Kidney epithelial cell (primary cell): ENCODE data around the gene ZNF740. TPM values are rescaled to one million over a fixed set of nuclear protein-coding genes. Genes with fewer than 3 reads are reported as not detected.

Experiments used
- DNase-seq: peaks from one replicate; pipeline ENCODE4 v3.0.0-alpha.2; 2010; ENCODE audit warnings: low read depth
- H3K27me3 ChIP-seq: 2 replicates; pipeline ENCODE4 v1.6.0; 2011; ENCODE audit warnings: low read length; ENCODE audit not compliant: control insufficient read depth, insufficient read depth
- H3K36me3 ChIP-seq: 2 replicates; pipeline ENCODE4 v1.5.1; 2011; ENCODE audit warnings: low read length; ENCODE audit not compliant: control insufficient read depth, insufficient read depth
- H3K4me3 ChIP-seq: 2 replicates; pipeline ENCODE4 v1.5.1; 2011; ENCODE audit warnings: low read depth, mild to moderate bottlenecking, control low read depth, low read length
- total RNA-seq: library from RNA; depleted of rRNA; stranded (reverse); fragments of >200 nt; gene quantifications from 2 replicates; pipeline ENCODE4 v1.2.3, GENCODE V29; 2015
- TF ChIP-seq, protein P1 (sequence below): IDR thresholded peaks from 2 replicates; pipeline ENCODE4 v1.5.1; 2011; ENCODE audit warnings: mild to moderate bottlenecking, moderate library complexity, low read length, control low read depth, inconsistent platforms; ENCODE audit not compliant: insufficient read depth, poor library complexity, severe bottlenecking

Gene ZNF740
- total RNA-seq, 1 donor from 2014 or later: 9.9 TPM

DNA sequence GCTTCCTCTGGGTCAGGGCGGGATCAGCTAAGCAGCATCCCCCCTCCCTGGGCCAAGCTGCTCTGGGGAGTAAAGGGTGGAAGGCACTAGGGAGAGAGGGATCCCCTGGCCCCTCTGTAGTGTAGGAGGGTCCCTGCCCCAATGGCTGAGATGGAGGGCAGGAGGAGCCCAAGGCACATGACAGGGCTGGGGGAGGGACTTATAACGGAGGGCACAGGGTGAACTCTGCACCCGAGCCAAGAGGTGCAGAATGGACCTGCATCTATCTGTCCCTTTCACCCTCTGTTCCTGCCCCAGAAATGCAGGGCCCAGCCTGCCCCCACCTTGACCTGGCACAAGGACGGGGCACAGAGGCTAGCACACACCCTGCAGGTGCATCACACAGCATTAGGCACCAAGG lies 30.3 kb downstream of the ZNF740 start:
- Histone ChIP-seq H3K4me3 (no peak overlapping the region), H3K36me3 (peaks cover 1% of the 10 kb centered on the region), H3K27me3 (no peaks in the 10 kb centered on the region)
- TF ChIP-seq, protein P1, sequence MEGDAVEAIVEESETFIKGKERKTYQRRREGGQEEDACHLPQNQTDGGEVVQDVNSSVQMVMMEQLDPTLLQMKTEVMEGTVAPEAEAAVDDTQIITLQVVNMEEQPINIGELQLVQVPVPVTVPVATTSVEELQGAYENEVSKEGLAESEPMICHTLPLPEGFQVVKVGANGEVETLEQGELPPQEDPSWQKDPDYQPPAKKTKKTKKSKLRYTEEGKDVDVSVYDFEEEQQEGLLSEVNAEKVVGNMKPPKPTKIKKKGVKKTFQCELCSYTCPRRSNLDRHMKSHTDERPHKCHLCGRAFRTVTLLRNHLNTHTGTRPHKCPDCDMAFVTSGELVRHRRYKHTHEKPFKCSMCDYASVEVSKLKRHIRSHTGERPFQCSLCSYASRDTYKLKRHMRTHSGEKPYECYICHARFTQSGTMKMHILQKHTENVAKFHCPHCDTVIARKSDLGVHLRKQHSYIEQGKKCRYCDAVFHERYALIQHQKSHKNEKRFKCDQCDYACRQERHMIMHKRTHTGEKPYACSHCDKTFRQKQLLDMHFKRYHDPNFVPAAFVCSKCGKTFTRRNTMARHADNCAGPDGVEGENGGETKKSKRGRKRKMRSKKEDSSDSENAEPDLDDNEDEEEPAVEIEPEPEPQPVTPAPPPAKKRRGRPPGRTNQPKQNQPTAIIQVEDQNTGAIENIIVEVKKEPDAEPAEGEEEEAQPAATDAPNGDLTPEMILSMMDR: no peak
- no peak for DNase-seq

GRCh38 chr12:53211476-53212381 lies 31.2 kb downstream of the ZNF740 start:
- Histone ChIP-seq H3K27me3 (no peaks in the 10 kb centered on the region), H3K36me3 (peaks cover 1% of the 10 kb centered on the region), H3K4me3 (no peak overlapping the region)
- TF ChIP-seq, protein P1: peak; percentile 52
- DNase-seq: no peak

GRCh38 chr12:53212931-53213330 lies 32.4 kb downstream of the ZNF740 start:
- Histone ChIP-seq H3K27me3 (no peaks in the 10 kb centered on the region), H3K36me3 (peaks cover 1% of the 10 kb centered on the region), H3K4me3 (no peak overlapping the region)
- TF ChIP-seq, protein P1: no peak
- no peak for DNase-seq

- no peaks in the 10 kb centered on the region for H3K27me3 ChIP-seq
- no peak overlapping the region for H3K4me3 ChIP-seq
- TF ChIP-seq, protein P1: peak; percentile 96
- H3K36me3 ChIP-seq: peaks cover 1% of the 10 kb centered on the region
- no peak for DNase-seq
These were observed 32.8 kb downstream of the ZNF740 start for GRCh38 chr12:53213348-53213747.

- H3K4me3 ChIP-seq: no peak overlapping the region
- DNase-seq: no peak
- peaks cover 1% of the 10 kb centered on the region for H3K36me3 ChIP-seq
- TF ChIP-seq, protein P1: no peak
- no peaks in the 10 kb centered on the region for H3K27me3 ChIP-seq
These were observed 33.7 kb downstream of the ZNF740 start for GRCh38 chr12:53214221-53214620.
